ENCODE results near the gene SCAP. TPM values are rescaled to one million over a fixed set of nuclear protein-coding genes. Genes with fewer than 3 reads are reported as not detected.

The SCAP gene
- total RNA-seq, 2 donors from 2014 or later = 57.3 to 60.4 TPM

GRCh38 chr3:47405820-47406761 lies 69.7 kb downstream of the SCAP start:
- DNase-seq = no peak
- Mint-ChIP-seq H3K36me3 (ENCODE audit: insufficient read depth in 2 of 2) (no peaks in the 10 kb centered on the region), H3K27ac (no peak overlapping the region)

DNA sequence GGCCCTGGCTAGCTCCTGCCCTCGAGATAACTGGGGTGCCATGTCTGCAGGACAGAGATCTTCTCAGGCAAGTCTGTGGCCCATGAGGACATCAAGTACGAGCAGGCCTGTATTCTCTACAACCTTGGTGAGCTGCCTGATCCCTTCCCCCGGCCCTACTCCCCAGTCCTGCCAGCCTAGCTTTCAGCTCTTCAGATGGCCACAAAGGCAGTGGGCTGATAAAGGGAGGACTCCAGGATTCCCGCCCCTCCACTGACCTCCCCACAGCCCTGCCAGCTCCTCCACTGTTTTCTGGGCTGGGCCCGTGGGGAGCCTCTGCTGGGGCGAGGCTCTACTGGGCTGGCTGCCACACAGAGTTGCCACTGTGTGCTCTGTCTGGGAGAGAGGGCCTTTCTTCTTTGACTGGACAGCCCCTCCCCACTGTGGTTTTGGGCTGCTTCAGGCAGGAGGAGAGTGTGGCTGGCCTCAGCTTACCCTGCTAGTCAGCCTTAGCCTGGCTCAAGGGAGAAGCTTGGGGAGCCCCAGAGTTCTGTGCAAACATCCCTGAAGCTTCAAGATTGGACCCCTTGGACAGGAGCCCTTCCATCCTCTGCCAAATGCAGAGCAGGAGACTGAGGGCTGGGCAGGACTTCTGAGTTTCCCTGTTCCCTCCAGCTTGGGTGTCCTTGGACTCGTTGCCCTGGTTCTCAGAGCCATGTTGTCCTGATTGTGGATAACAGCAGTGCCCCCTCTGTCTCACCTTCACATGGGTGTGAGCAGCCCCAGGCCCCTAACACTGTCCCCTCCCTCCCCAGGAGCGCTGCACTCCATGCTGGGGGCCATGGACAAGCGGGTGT lies 70.6 kb downstream of the SCAP start:
- ATAC-seq (replicated peaks in 1 of 2) (no peak), DNase-seq (no peak)
- Mint-ChIP-seq H3K4me3 (no peak overlapping the region), H3K36me3 (ENCODE audit: insufficient read depth in 2 of 2) (no peaks in the 10 kb centered on the region), H3K9me3 (no peaks in the 10 kb centered on the region), H3K27ac (no peak overlapping the region), H3K27me3 (ENCODE audit: low read depth) (no peaks in the 10 kb centered on the region), H3K4me1 (ENCODE audit: low read depth) (no peaks in the 10 kb centered on the region)

More at GRCh38 chr3:47405820-47406761, 69.7 kb downstream of the SCAP start:
- ATAC-seq (replicated peaks in 1 of 2) = no peak
- no peaks in the 10 kb centered on the region for H3K27me3 Mint-ChIP-seq (ENCODE audit: low read depth)
- H3K4me1 Mint-ChIP-seq (ENCODE audit: low read depth) = no peaks in the 10 kb centered on the region
- no peaks in the 10 kb centered on the region for H3K9me3 Mint-ChIP-seq
- no peak overlapping the region for H3K4me3 Mint-ChIP-seq

DNA sequence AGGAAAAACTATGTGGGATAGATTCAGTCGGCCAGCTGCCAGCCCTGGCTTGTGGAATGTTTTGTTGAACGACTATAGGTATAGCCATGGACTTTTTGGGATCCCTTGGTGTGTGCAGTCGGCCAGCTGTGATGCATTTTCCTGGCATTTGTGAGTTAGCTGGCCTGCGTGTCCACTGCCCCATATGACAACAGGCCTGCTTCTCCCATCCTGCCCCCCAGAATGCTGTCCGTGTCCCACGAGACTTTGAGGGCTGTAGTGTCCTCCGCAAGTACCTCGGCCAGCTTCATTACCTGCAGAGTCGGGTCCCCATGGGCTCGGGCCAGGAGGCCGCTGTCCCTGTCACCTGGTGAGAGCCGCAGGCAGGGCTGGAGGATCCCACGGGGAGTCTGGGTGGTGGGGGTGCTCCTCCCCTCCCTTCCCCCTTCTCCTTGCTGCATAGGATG lies 71.3 kb downstream of the SCAP start:
- no peaks in the 10 kb centered on the region for H3K27me3 Mint-ChIP-seq (ENCODE audit: low read depth)
- no peak overlapping the region for H3K4me3 Mint-ChIP-seq
- DNase-seq = no peak
- H3K4me1 Mint-ChIP-seq (ENCODE audit: low read depth) = no peaks in the 10 kb centered on the region
- no peak overlapping the region for H3K27ac Mint-ChIP-seq
- no peaks in the 10 kb centered on the region for H3K9me3 Mint-ChIP-seq
- no peaks in the 10 kb centered on the region for H3K36me3 Mint-ChIP-seq (ENCODE audit: insufficient read depth in 2 of 2)
- ATAC-seq (replicated peaks in 1 of 2) = no peak

DNA sequence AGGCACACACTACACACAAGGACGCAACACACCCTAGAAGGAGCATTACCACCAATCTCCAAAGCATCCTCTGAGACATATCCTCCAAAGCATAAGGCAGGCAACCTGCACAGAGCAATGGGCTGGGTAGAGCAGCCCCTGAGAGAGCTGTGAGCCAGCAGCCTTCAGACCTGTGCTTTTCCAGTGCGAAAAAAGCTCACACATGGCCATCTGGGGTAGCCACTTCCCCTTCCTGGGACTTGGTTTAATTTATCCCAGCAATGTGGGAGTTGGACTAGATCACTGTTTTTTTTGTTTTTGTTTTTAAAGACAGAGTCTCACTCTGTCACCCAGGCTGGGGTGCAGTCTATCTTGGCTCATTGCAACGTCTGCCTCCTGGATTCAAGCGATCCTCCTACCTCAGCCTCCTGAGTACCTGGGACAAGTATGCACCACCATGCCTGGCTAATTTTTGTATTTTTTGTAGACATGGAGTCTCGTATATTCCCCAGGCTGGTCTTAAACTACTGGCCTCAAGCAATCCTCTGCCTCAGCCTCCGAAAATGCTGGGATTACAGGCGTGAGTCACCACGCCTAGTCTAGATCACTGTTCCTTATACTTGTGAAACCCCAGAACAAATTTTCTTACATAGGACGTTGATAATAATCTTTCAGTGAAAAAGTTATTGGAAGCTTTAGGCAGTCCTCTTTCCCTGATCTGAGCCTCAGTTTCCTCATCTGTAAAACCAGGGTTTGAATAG lies 76.0 kb downstream of the SCAP start:
- no peak overlapping the region for H3K27ac Mint-ChIP-seq
- DNase-seq (no peak), ATAC-seq (replicated peaks in 1 of 2) (no peak)
- H3K4me3 Mint-ChIP-seq = no peak overlapping the region
- H3K27me3 Mint-ChIP-seq (ENCODE audit: low read depth) = no peaks in the 10 kb centered on the region
- H3K36me3 Mint-ChIP-seq (ENCODE audit: insufficient read depth in 2 of 2) = peaks cover 0 to 2% of the 10 kb centered on the region in 2 donors
- H3K4me1 Mint-ChIP-seq (ENCODE audit: low read depth) = peaks cover 15% of the 10 kb centered on the region
- no peaks in the 10 kb centered on the region for H3K9me3 Mint-ChIP-seq

GRCh38 chr3:47399016-47399415 lies 76.7 kb downstream of the SCAP start:
- DNase-seq (no peak), ATAC-seq (replicated peaks in 1 of 2) (no peak)
- Mint-ChIP-seq H3K4me1 (ENCODE audit: low read depth) (peaks cover 19% of the 10 kb centered on the region), H3K27me3 (ENCODE audit: low read depth) (no peaks in the 10 kb centered on the region), H3K4me3 (no peak overlapping the region), H3K27ac (peak overlapping the region; percentile 57), H3K9me3 (no peaks in the 10 kb centered on the region), H3K36me3 (ENCODE audit: insufficient read depth in 2 of 2) (peaks cover 0 to 2% of the 10 kb centered on the region in 2 donors)

- peaks cover 0 to 2% of the 10 kb centered on the region in 2 donors for H3K36me3 Mint-ChIP-seq (ENCODE audit: insufficient read depth in 2 of 2)
- no peaks in the 10 kb centered on the region for H3K9me3 Mint-ChIP-seq
- H3K27ac Mint-ChIP-seq = no peak overlapping the region
- H3K4me3 Mint-ChIP-seq = no peak overlapping the region
- DNase-seq (no peak), ATAC-seq (replicated peaks in 1 of 2) (no peak)
- H3K27me3 Mint-ChIP-seq (ENCODE audit: low read depth) = no peaks in the 10 kb centered on the region
- peaks cover 22% of the 10 kb centered on the region for H3K4me1 Mint-ChIP-seq (ENCODE audit: low read depth)
Observed at GRCh38 chr3:47398228-47398627, 77.5 kb downstream of the SCAP start.

DNA sequence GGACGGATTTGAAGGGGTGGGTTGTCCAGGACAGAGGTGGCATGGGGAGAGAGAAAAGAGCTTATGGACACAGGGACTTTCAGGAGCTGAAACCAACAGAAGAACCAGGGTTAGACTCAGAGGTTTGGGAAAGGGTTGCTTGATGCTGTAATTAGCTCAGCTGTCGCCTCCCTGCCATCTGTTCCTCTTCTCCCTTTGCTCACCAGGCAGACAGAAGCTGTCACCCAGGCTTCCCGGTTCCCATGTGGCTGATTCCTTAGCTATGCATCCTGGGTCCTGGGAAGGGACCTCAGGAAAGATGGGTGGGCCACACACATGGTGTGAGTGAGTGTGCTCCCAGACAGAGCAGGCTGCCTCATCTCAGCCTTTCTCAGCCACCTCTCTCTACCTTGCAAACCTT lies 80.9 kb downstream of the SCAP start:
- ATAC-seq (replicated peaks in 1 of 2) (no peak), DNase-seq (no peak)
- H3K9me3 Mint-ChIP-seq = no peaks in the 10 kb centered on the region
- no peaks in the 10 kb centered on the region for H3K27me3 Mint-ChIP-seq (ENCODE audit: low read depth)
- peaks cover 28% of the 10 kb centered on the region for H3K4me1 Mint-ChIP-seq (ENCODE audit: low read depth)
- no peak overlapping the region for H3K27ac Mint-ChIP-seq
- H3K36me3 Mint-ChIP-seq (ENCODE audit: insufficient read depth in 2 of 2) = peaks cover 0 to 2% of the 10 kb centered on the region in 2 donors
- no peak overlapping the region for H3K4me3 Mint-ChIP-seq

DNA sequence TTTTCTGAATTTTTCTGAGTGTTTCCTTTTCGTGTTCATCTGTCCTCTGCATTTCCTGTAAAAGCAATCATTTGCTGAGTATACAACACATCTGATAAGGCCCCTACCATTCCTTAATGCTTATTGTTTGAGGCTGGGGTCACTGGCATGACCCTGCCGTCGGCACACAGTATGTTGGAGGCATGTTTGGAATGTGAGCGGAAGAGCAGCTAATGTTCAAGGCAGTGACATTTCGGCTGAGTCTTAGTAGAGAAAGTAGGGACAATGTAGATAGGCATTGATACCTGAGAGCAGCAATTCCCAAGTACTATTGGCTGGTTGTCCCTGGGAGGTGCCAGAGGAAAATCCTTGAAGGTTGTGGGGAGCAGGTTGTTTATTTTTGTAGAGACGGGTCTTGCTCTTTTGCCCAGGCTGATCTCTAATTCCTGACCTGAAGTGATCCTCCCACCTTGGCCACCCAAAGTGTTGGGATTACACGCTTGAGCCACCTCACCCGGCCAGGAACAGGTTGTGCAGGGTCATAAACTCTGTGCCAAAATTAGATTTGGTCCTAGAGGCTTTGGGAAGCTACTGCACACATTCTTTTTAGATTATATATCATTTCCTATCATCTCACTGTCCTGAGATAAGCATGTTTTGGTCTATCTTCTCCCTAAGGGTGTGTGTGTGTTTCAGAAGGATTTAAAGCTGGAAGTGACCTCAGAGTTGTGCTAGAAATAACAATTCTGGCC lies 81.4 kb downstream of the SCAP start:
- no peaks in the 10 kb centered on the region for H3K27me3 Mint-ChIP-seq (ENCODE audit: low read depth)
- peaks cover 0 to 2% of the 10 kb centered on the region in 2 donors for H3K36me3 Mint-ChIP-seq (ENCODE audit: insufficient read depth in 2 of 2)
- DNase-seq (no peak), ATAC-seq (replicated peaks in 1 of 2) (no peak)
- no peaks in the 10 kb centered on the region for H3K9me3 Mint-ChIP-seq
- peaks cover 28% of the 10 kb centered on the region for H3K4me1 Mint-ChIP-seq (ENCODE audit: low read depth)
- no peak overlapping the region for H3K4me3 Mint-ChIP-seq
- no peak overlapping the region for H3K27ac Mint-ChIP-seq

- H3K9me3 Mint-ChIP-seq = no peaks in the 10 kb centered on the region
- no peaks in the 10 kb centered on the region for H3K27me3 Mint-ChIP-seq (ENCODE audit: low read depth)
- peaks cover 28% of the 10 kb centered on the region for H3K4me1 Mint-ChIP-seq (ENCODE audit: low read depth)
- H3K36me3 Mint-ChIP-seq (ENCODE audit: insufficient read depth in 2 of 2) = peaks cover 0 to under 1% of the 10 kb centered on the region in 2 donors
- ATAC-seq (replicated peaks in 1 of 2) (no peak), DNase-seq (no peak)
- H3K27ac Mint-ChIP-seq = no peak overlapping the region
- H3K4me3 Mint-ChIP-seq = no peak overlapping the region
Observed at GRCh38 chr3:47392933-47393332, 82.8 kb downstream of the SCAP start.

DNA sequence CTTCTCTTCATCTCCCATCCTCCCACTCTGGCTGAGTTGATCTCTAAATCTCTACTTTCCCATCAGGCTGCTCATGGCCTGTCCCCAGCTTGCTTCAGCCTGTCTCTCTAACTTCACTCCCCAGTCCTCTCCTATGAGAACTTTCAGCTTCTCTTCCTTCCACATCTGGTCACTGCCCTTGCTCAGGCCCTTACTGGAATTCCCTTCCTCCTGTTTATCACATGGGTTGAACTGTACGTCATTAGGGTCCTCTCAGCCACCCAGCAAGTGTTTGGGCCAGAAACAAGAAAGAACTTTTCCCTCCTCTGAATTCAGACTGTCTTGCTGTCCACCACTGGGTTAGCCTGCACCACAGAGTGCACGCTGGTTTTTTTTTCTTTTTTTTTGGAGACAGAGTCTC lies 89.9 kb downstream of the SCAP start:
- no peaks in the 10 kb centered on the region for H3K27me3 Mint-ChIP-seq (ENCODE audit: low read depth)
- H3K4me1 Mint-ChIP-seq (ENCODE audit: low read depth) = peaks cover 53% of the 10 kb centered on the region
- DNase-seq (no peak), ATAC-seq (replicated peaks in 1 of 2) (no peak)
- no peaks in the 10 kb centered on the region for H3K9me3 Mint-ChIP-seq
- H3K27ac Mint-ChIP-seq = no peak overlapping the region
- H3K36me3 Mint-ChIP-seq (ENCODE audit: insufficient read depth in 2 of 2) = peaks cover 2 to 8% of the 10 kb centered on the region in 2 donors
- no peak overlapping the region for H3K4me3 Mint-ChIP-seq

- Mint-ChIP-seq H3K4me1 (ENCODE audit: low read depth) (peaks cover 58% of the 10 kb centered on the region), H3K36me3 (ENCODE audit: insufficient read depth in 2 of 2) (peaks cover 5 to 10% of the 10 kb centered on the region in 2 donors), H3K27me3 (ENCODE audit: low read depth) (no peaks in the 10 kb centered on the region), H3K4me3 (no peak overlapping the region), H3K27ac (no peak overlapping the region), H3K9me3 (no peaks in the 10 kb centered on the region)
- DNase-seq (no peak), ATAC-seq (replicated peaks in 1 of 2) (no peak)
Observed at GRCh38 chr3:47385007-47385406, 90.7 kb downstream of the SCAP start.

DNA sequence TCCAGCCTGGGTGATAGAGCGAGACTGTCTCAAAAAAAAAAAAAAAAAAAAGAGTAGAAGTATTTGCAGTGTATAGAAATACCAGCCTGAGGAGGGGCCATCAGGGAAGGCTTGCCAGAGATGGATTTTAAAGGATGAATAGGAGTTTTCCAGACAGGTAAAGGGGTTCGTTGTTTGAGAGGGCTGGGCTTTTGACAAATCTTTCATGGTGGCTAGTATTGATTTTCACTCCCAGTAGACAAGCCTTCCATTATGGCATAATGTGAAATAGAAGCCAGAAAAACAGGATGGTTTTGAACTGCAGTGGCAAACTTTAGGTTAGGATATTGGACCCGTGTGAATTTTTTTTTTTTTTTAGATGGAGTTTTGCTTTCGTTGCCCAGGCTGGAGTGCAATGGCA lies 91.3 kb downstream of the SCAP start:
- no peak overlapping the region for H3K27ac Mint-ChIP-seq

More for the DNA sequence above, 91.3 kb downstream of the SCAP start:
- Mint-ChIP-seq H3K36me3 (ENCODE audit: insufficient read depth in 2 of 2) (peaks cover 5 to 10% of the 10 kb centered on the region in 2 donors), H3K4me3 (no peak overlapping the region), H3K27me3 (ENCODE audit: low read depth) (no peaks in the 10 kb centered on the region), H3K9me3 (no peaks in the 10 kb centered on the region), H3K4me1 (ENCODE audit: low read depth) (peaks cover 64% of the 10 kb centered on the region)
- no peak for DNase-seq
- no peak for ATAC-seq (replicated peaks in 1 of 2)
